PC-3 (cell line): Measurements from ENCODE around the gene NES.

Experiments
- EZH2 ChIP-seq: fragments of 300-600 bp; sonication (generic); IDR thresholded peaks from one replicate; pipeline ENCODE4 v1.6.1; 2017; ENCODE audit warnings: antibody characterized with exemption, mild to moderate bottlenecking, low read length; ENCODE audit not compliant: unreplicated experiment
- TF ChIP-seq, protein P1 (sequence below): fragments of 300-600 bp; sonication (generic); conservative IDR thresholded peaks from 2 replicates; pipeline ENCODE4 v1.5.1; 2017; ENCODE audit warnings: antibody characterized with exemption, low read depth, mild to moderate bottlenecking, low read length

- TF ChIP-seq, protein P1, sequence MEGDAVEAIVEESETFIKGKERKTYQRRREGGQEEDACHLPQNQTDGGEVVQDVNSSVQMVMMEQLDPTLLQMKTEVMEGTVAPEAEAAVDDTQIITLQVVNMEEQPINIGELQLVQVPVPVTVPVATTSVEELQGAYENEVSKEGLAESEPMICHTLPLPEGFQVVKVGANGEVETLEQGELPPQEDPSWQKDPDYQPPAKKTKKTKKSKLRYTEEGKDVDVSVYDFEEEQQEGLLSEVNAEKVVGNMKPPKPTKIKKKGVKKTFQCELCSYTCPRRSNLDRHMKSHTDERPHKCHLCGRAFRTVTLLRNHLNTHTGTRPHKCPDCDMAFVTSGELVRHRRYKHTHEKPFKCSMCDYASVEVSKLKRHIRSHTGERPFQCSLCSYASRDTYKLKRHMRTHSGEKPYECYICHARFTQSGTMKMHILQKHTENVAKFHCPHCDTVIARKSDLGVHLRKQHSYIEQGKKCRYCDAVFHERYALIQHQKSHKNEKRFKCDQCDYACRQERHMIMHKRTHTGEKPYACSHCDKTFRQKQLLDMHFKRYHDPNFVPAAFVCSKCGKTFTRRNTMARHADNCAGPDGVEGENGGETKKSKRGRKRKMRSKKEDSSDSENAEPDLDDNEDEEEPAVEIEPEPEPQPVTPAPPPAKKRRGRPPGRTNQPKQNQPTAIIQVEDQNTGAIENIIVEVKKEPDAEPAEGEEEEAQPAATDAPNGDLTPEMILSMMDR, result no peak
- TF ChIP-seq EZH2, result no peak
Measured at GRCh38 chr1:156643778-156644092, 33.5 kb downstream of the NES start.
